ENCODE data around the gene RAB3IP.

DNA sequence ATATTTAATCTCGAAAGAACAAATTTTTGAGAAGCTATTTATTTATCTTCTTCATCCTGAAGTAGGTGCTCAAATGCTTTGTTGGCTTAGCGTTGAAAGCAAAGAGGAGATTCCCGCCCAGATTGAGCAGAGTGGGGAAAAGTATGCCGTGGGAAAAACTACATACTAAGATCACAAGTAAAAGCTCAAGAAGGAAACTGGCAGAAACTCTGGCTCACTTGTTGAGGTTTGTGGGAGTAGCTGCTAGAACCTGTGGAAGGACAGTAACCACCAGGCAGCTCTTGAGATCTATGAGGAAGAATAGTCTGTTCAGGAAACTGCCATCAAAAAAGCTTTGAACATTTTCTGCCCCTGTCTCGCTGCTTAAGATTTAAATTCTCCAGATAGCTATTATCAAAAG is 90.2 kb downstream of the RAB3IP start:
- TF ChIP-seq, protein P1, sequence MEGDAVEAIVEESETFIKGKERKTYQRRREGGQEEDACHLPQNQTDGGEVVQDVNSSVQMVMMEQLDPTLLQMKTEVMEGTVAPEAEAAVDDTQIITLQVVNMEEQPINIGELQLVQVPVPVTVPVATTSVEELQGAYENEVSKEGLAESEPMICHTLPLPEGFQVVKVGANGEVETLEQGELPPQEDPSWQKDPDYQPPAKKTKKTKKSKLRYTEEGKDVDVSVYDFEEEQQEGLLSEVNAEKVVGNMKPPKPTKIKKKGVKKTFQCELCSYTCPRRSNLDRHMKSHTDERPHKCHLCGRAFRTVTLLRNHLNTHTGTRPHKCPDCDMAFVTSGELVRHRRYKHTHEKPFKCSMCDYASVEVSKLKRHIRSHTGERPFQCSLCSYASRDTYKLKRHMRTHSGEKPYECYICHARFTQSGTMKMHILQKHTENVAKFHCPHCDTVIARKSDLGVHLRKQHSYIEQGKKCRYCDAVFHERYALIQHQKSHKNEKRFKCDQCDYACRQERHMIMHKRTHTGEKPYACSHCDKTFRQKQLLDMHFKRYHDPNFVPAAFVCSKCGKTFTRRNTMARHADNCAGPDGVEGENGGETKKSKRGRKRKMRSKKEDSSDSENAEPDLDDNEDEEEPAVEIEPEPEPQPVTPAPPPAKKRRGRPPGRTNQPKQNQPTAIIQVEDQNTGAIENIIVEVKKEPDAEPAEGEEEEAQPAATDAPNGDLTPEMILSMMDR (IDR thresholded peaks at IDR 0.05): no peak
- TF ChIP-seq POLR2A (IDR thresholded peaks at IDR 0.05): no peak
